Activated T-cell treated with anti-CD3 and anti-CD28 coated beads for 24 hours (primary cell): Measurements from ENCODE around the gene ACP7.
"Not testable (repeated sequence)": the region's sequence is repeated elsewhere in the genome, so short reads cannot be mapped to it uniquely, and the experiment has no call there.

Experiments used
- DNase-seq: peaks from one replicate; pipeline ENCODE4 v3.0.0-alpha.2; 2020; ENCODE audit warnings: low read depth

Gene ACP7

GRCh38 chr19:39131255-39131755, 47.1 kb downstream of the ACP7 start:
- no peak for DNase-seq

GRCh38 chr19:39132344-39132969, 48.3 kb downstream of the ACP7 start:
- DNase-seq = no peak

GRCh38 chr19:39133431-39134270, 49.5 kb downstream of the ACP7 start:
- no peak for DNase-seq

DNA sequence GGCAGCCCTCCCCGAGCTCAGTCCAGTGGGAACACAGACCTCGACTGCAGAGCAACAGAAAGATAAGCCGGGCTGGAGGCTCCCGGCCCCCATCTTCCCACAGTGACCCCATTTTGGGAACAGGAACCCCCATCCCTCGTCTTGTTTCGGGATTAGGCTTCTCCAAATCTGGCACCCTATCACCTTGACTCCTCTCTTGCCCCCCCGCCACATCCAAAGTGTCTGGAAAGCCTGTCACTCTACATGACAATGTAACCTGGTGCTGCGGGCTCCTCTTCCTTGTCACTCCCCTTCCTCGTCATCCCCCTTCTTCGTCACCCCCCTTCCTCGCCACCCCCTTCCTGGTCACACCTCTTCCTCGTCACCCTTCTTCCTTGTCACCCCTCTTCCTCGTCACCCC, 51.5 kb downstream of the ACP7 start:
- DNase-seq = no peak

DNA sequence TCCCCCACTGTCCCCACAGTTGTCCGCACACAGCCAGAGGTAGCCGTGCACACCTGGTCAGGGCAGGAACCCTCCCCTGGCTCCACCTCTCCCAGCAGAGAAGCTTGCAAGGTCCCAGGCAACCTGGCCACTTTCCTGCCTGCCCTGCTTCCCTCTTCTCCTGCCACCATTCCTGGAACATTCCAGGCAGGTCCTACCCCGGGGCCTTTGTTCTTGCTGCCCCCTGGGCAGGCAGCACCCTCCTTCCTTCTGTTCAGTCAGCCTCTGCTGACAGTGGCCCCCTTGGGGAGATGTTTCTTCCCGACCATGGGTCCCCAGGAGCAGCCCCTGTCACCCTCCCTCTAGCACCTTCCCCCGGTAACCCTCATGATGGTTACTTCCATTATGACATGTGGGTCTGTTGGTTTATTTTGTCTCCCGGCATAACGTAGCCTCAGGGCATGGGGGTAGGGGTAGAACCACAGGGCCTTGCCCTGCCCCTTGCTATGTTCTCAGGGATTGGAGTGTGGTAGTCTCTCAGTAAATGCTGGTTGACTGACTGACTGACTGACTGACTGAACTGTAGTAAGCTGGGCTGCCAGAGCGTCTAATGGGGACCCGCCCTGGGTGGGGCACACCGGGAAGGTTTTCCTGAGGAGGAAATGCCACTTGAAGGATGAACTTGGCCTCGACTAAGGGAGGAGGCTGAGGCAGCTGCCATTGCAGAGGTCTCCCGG, 52.2 kb downstream of the ACP7 start:
- no peak for DNase-seq

- no peak for DNase-seq
These were observed 53.0 kb downstream of the ACP7 start for GRCh38 chr19:39137131-39137530.

- no peak for DNase-seq
These were observed 54.3 kb downstream of the ACP7 start for GRCh38 chr19:39138221-39139211.

GRCh38 chr19:39139305-39139874, 55.2 kb downstream of the ACP7 start:
- DNase-seq = no peak

GRCh38 chr19:39139971-39140453, 55.8 kb downstream of the ACP7 start:
- DNase-seq = no peak

GRCh38 chr19:39140594-39140993, 56.4 kb downstream of the ACP7 start:
- no peak for DNase-seq

DNA sequence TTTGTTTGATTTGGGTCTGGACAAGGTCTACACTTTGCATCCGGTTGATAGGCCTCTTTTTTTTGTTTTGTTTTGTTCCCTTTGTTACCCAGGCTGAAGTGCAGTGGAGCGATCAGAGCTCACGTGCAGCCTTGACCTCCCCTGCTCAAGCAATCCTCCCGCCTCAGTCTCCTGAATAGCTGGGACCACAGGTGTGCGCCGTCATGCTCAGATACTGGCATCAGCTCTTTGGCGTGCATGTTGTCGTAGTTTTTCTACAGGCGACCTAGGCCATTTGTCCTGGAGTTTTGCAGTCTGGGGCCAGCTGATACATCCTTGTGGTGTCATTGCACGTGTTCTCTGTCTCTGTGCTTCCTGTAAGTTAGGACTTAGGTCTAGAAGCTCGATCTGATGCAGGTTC, 57.8 kb downstream of the ACP7 start:
- no peak for DNase-seq

- no peak for DNase-seq
These were observed 58.5 kb downstream of the ACP7 start for GRCh38 chr19:39142630-39143029.

DNA sequence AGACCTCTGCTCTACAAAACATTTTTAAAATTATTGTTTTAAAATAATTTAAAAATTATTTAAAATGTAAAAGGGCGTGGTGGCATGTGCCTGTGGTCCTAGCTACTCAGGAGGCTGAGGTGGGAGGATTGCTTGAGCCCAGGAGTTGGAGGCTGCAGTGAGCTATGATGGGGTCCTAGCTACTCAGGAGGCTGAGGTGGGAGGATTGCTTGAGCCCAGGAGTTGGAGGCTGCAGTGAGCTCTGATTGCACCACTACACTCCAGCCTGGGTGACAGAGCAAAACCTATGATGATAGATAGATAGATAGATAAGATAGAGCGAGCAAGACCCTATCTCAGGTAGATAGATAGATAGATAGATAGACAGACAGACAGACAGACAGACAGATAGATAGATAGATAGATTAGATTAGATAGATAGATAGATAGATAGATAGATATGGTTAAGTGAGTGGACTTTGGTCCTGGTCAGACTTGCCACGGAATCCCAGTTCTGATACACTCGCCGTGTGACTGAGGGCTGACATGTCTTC, 59.7 kb downstream of the ACP7 start:
- DNase-seq = not testable (repeated sequence)

DNA sequence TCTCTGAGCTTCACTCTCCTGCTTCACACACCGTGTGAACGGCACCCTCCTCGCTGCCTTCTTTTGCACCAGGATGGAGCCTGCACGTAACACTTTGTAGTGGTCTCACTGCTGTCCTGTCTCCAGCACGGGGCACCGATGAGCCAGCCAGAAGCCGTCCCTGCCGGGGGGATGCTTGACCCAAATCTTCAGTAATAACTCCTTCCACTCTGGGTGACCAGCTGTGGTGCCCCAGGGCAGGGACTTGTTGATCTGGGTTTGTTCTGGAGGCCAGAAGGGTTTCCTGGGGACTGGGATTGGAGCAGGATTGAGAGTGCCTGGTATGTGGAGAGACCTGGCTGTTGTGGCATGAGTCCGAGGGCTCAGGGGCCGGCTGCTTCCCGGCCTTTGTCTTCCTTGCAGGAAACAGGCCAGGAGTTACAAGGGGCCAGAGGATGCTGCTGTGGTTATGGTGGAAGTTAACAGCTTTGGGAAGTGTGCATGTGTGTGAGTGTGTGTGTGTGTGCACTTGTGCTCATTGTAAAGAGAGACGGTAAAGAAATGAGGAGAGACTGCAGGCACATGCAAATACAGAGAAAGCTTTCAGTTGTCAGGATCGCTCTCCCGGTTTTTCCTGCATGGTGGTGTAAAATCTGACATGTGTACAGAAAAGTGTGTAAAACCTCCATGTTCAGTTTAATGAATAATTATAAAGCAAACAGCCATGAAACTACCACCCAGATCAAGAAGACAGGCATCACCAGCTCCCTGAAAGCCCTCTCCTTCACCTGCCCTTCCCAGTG, 60.3 kb downstream of the ACP7 start:
- DNase-seq = no peak

DNA sequence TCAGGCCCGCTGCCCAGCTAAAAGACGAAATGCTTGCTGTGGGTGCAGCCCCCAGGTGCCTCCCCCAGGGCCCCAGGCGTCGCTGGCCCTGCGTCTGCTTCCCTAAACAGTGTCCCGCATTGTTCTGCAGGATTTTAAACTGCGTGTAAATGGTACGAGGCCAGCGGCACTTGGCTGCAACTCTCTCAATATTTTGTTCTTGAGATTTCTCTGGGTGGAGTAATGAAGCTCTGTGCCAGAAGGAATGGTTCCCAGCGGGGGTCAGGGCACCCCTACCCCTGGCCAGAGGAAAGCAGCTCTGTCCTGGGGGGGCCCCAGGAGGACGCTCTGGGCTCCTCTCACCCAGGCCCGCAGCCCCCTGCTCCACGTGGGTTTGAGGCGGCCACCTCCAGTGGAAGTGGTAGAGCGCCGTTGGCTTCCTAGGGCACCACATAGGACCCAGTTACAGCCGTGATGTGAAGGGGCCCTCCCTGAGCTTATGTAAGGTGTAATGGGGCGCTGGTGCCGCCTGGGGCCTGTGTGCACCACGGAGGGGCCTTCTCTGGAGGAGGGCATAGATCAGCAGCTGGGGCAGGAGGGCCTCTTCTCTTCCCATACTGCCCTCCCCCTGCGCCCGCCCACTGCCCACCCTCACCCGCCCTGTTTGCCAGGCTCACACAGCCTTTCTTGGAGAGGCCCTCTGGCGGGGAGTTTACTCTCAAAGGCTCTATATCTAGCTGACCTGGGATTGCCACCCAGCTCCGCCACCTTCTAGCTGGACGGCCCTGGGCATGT, 61.2 kb downstream of the ACP7 start:
- DNase-seq = no peak

- DNase-seq = no peak
These were observed 61.9 kb downstream of the ACP7 start for GRCh38 chr19:39146091-39146490.

GRCh38 chr19:39146686-39147450, 62.7 kb downstream of the ACP7 start:
- DNase-seq = no peak

GRCh38 chr19:39147480-39147879, 63.3 kb downstream of the ACP7 start:
- no peak for DNase-seq
